GM12878 (cell line): ENCODE data around the gene NUP214. TPM values are rescaled to one million over a fixed set of nuclear protein-coding genes. Genes with fewer than 3 reads are reported as not detected.
"Not testable (repeated sequence)": the region's sequence is repeated elsewhere in the genome, so short reads cannot be mapped to it uniquely, and the experiment has no call there.

Source experiments
- ATAC-seq: fragments of 200-7000 bp; cut with Tn5 transposase; 3 replicates; pipeline ENCODE4 v1.9.1; 2020; ENCODE audit warnings: mild to moderate bottlenecking, moderate library complexity
- BruUV-seq: library from RNA; stranded (reverse); fragments of 400-500 nt; replicated peaks from 2 replicates; lab custom pipeline; 2021; lab: Mats Ljungman, UMichigan
- CTCF ChIA-PET: fragments of 300-600 bp; sonication (Branson Sonifier 250); formaldehyde crosslinking; extraction: SDS; loops from one replicate; lab custom pipeline; 2021; ENCODE audit warnings: inconsistent platforms; lab: Yijun Ruan, JAX
- POLR2A ChIA-PET: fragments of 350-600 bp; formaldehyde crosslinking; extraction: SDS; loops from one replicate; lab custom pipeline; 2021; ENCODE audit warnings: inconsistent platforms; lab: Charles Lee
- RAD21 ChIA-PET: fragments of 300-600 bp; sonication (Branson Sonifier 250); formaldehyde crosslinking; loops from one replicate; lab custom pipeline; 2023; ENCODE audit warnings: antibody characterized with exemption; ENCODE audit not compliant: unreplicated experiment; lab: Charles Lee
- SMC1A ChIA-PET: fragments of 300-600 bp; sonication (Branson Sonifier 250); formaldehyde crosslinking; loops from one replicate; lab custom pipeline; 2023; ENCODE audit not compliant: unreplicated experiment, uncharacterized antibody; lab: Charles Lee
- DNase-seq: peaks from one replicate; pipeline ENCODE4 v3.0.0-alpha.2; 2011; ENCODE audit warnings: low read depth, low spot score
- FAIRE-seq: peaks from 3 replicates; lab custom pipeline; 2011; peaks lifted over from hg19 to GRCh38; lab: Jason Lieb, UNC
- H2AFZ ChIP-seq: 2 replicates; pipeline ENCODE4 v1.6.0; 2011; ENCODE audit warnings: low read depth, low read length, control low read depth; ENCODE audit not compliant: control insufficient read depth
- H3K27ac ChIP-seq: 2 replicates; pipeline ENCODE4 v1.5.1; 2011; ENCODE audit warnings: control low read depth; ENCODE audit not compliant: control insufficient read depth, insufficient read depth
- H3K27me3 ChIP-seq, 2 experiments: replicated peaks in 1 of 2; 2 replicates each; pipeline versions ENCODE4 v1.6.0 to v1.6.1; 2011; ENCODE audit warnings: low read length in 1 of 2; ENCODE audit not compliant: control insufficient read depth in 2 of 2, insufficient read depth in 2 of 2
- H3K36me3 ChIP-seq, 2 experiments: 2 replicates each; pipeline ENCODE4 v1.5.1; 2011; ENCODE audit warnings: low read length in 1 of 2; ENCODE audit not compliant: control insufficient read depth in 2 of 2, insufficient read depth in 2 of 2
- H3K4me1 ChIP-seq: 2 replicates; pipeline ENCODE4 v1.6.1; 2011; ENCODE audit warnings: mild to moderate bottlenecking, low read length, moderate library complexity, mixed read lengths; ENCODE audit not compliant: control insufficient read depth, insufficient read depth
- H3K4me2 ChIP-seq: 2 replicates; pipeline ENCODE4 v1.6.0; 2011; ENCODE audit warnings: control low read depth; ENCODE audit not compliant: control insufficient read depth, insufficient read depth
- H3K4me3 ChIP-seq: fragments of 200-600 bp; sonication (generic); 2 replicates; pipeline ENCODE4 v1.5.1; 2016
- H3K79me2 ChIP-seq: 2 replicates; pipeline ENCODE4 v1.6.0; 2011; ENCODE audit warnings: low read length; ENCODE audit not compliant: control insufficient read depth, insufficient read depth
- H3K9ac ChIP-seq: 2 replicates; pipeline ENCODE4 v1.8.0; 2011; ENCODE audit warnings: low read length, control low read depth, mixed read lengths; ENCODE audit not compliant: control insufficient read depth, insufficient read depth
- H3K9me3 ChIP-seq: replicated peaks from 3 replicates; pipeline ENCODE4 v1.5.1; 2011; ENCODE audit warnings: mild to moderate bottlenecking, low read length; ENCODE audit not compliant: control insufficient read depth, insufficient read depth
- H4K20me1 ChIP-seq: 2 replicates; pipeline ENCODE4 v1.6.0; 2011; ENCODE audit not compliant: control insufficient read depth, insufficient read depth
- CBX3 ChIP-seq: fragments of 200-600 bp; sonication (generic); IDR thresholded peaks from 2 replicates; pipeline ENCODE4 v1.6.1; 2016; ENCODE audit warnings: low read depth, borderline replicate concordance
- E4F1 ChIP-seq: fragments of 450-650 bp; IDR thresholded peaks from 2 replicates; pipeline ENCODE4 v1.6.1; 2018; ENCODE audit warnings: borderline replicate concordance, mild to moderate bottlenecking; ENCODE audit not compliant: partially characterized antibody
- EGR1 ChIP-seq, 2 experiments: IDR thresholded peaks; 1 replicate in 1 of 2; 2 replicates in 1 of 2; pipeline ENCODE4 v1.6.1; 2011 to 2012; ENCODE audit warnings: low read depth in 2 of 2, low read length in 2 of 2, borderline replicate concordance in 1 of 2, mild to moderate bottlenecking in 1 of 2, moderate library complexity in 1 of 2
- HDGF ChIP-seq: fragments of 450-650 bp; IDR thresholded peaks from 2 replicates; pipeline ENCODE4 v1.6.1; 2016; ENCODE audit warnings: antibody characterized with exemption
- IRF3 ChIP-seq: fragments of 450-650 bp; IDR thresholded peaks from 2 replicates; pipeline ENCODE4 v1.6.1; 2014; ENCODE audit warnings: mild to moderate bottlenecking
- IRF5 ChIP-seq: fragments of 450-650 bp; IDR thresholded peaks from 2 replicates; pipeline ENCODE4 v1.6.1; 2017; ENCODE audit warnings: borderline replicate concordance
- LARP7 ChIP-seq: fragments of 450-650 bp; IDR thresholded peaks from 2 replicates; pipeline ENCODE4 v1.6.1; 2017; ENCODE audit warnings: mild to moderate bottlenecking
- MTA2 ChIP-seq: fragments of 450-650 bp; IDR thresholded peaks from 2 replicates; pipeline ENCODE4 v1.6.1; 2016; ENCODE audit warnings: low read depth, mild to moderate bottlenecking, moderate library complexity
- RELB ChIP-seq: fragments of 450-650 bp; IDR thresholded peaks from 2 replicates; pipeline ENCODE4 v1.6.1; 2017; ENCODE audit warnings: low read depth, mild to moderate bottlenecking, moderate library complexity
- SKIL ChIP-seq: fragments of 450-650 bp; IDR thresholded peaks from 2 replicates; pipeline ENCODE4 v1.6.1; 2017; ENCODE audit warnings: mild to moderate bottlenecking, low read depth, inconsistent platforms; ENCODE audit not compliant: poor library complexity, severe bottlenecking
- SMARCA5 ChIP-seq: fragments of 450-650 bp; IDR thresholded peaks from 2 replicates; pipeline ENCODE4 v1.6.1; 2017; ENCODE audit warnings: mild to moderate bottlenecking
- ZNF274 ChIP-seq: IDR thresholded peaks from one replicate; pipeline ENCODE4 v1.8.0; 2011; ENCODE audit not compliant: insufficient read length, insufficient read depth
- WGBS: methylation state at CpG from one replicate; pipeline ENCODE4 v1.1.6; 2016; ENCODE audit warnings: low lambda C conversion rate; ENCODE audit not compliant: insufficient replicate concordance, insufficient coverage; ENCODE audit errors: missing lambda C conversion rate; 5-methylcytosine and 5-hydroxymethylcytosine counted together
- in situ Hi-C: fragments of 300-500 bp; cut with MboI; formaldehyde crosslinking; loops from 9 replicates; pipeline ENCODE4 v1.14.3; 2018; ENCODE audit warnings: mixed read lengths
- intact Hi-C: fragments of 100-400 bp; cut with micrococcal nuclease; formaldehyde crosslinking; loops from one replicate; pipeline ENCODE4 v1.14.2; 2022; ENCODE audit not compliant: unreplicated experiment
- polyA plus RNA-seq, 11 experiments: library from polyadenylated mRNA; depleted of rRNA in 4 of 11; unstranded in 6 of 11; stranded (reverse) in 5 of 11; fragments of >200 nt; fragmentation: Nextera tagmentation in 4 of 11; fragmentation: Illumina TruSeq in 1 of 11; extraction: Ambion mirVana in 4 of 11; extraction: Trizol in 1 of 11; gene quantifications; 1 replicate in 1 of 11; 2 replicates in 10 of 11; pipeline versions ENCODE4 v1.2.1 to v1.2.3, GENCODE V29; 2011 to 2016; ENCODE audit warnings: inconsistent platforms in 2 of 11, missing spikeins in 2 of 11, low read depth in 1 of 11
- total RNA-seq, 4 experiments: library from RNA; depleted of rRNA in 3 of 4; stranded (reverse); fragments of >200 nt in 3 of 4; fragmentation: Illumina TruSeq in 1 of 4; extraction: Trizol in 1 of 4; gene quantifications; 2 replicates each; pipeline versions ENCODE4 v1.2.1 to v1.2.3, GENCODE V29; 2013 to 2021

The NUP214 gene
- total and polyA plus RNA-seq, 10 of the 15 experiments (the other 5 are each of a cell fraction or from before 2014, with no cell fraction given) = 11.7 to 53.8 (median 17.6) TPM

GRCh38 chr9:131153595-131153994 is 28.2 kb downstream of the NUP214 start (continued):
- TF ChIP-seq E4F1 = no peak
- TF ChIP-seq MTA2 = no peak
- TF ChIP-seq EGR1 (IDR thresholded peaks at IDR 0.05; ENCODE audit: borderline replicate concordance in 1 of 2, low read depth in 2 of 2, low read length in 2 of 2) = no peak
- no peak for TF ChIP-seq HDGF
- no peak for TF ChIP-seq IRF5
- TF ChIP-seq SMARCA5 = no peak
- no peak for TF ChIP-seq RELB
- TF ChIP-seq LARP7 = no peak
- TF ChIP-seq CBX3 = no peak
- TF ChIP-seq IRF3 = no peak
- no peak for TF ChIP-seq SKIL
- no peak for TF ChIP-seq ZNF274

GRCh38 chr9:131158673-131159072 is 33.3 kb downstream of the NUP214 start:
- RAD21 ChIA-PET, H4K20me1 ChIP-seq, H3K4me1 ChIP-seq, SMC1A ChIA-PET, BruUV-seq, intact Hi-C loops, FAIRE-seq, H3K9ac ChIP-seq, H3K4me2 ChIP-seq, H3K27me3 ChIP-seq, H2AFZ ChIP-seq, H3K9me3 ChIP-seq, CTCF ChIA-PET, in situ Hi-C loops, H3K27ac ChIP-seq, POLR2A ChIA-PET, H3K79me2 ChIP-seq, DNase-seq, H3K4me3 ChIP-seq, ATAC-seq: not testable (repeated sequence)
- 96% methylated on average over 1 of the region's 1 CpG for WGBS
- H3K36me3 ChIP-seq = peaks cover 4 to 42% of the 10 kb centered on the region in 2 experiments
